Upper lobe of left lung (tissue), 4 donors: ENCODE data around the gene PTPRK.

ENCODE experiments used
- CTCF ChIP-seq, 6 experiments: fragments of 450-650 bp in 4 of 6; fragments of 200-600 bp in 2 of 6; sonication (generic) in 2 of 6; IDR thresholded peaks; one replicate each; pipeline ENCODE4 v1.5.1; 2016 to 2019; ENCODE audit warnings: antibody characterized with exemption in 6 of 6
- EP300 ChIP-seq, 4 donors: sonication (generic); formaldehyde crosslinking; IDR thresholded peaks; one replicate each; pipeline ENCODE4 v1.5.1; 2017; ENCODE audit warnings: antibody characterized with exemption in 4 of 4, control low read depth in 2 of 4
- POLR2A ChIP-seq, 4 donors: fragments of 450-650 bp; IDR thresholded peaks; one replicate each; pipeline ENCODE4 v1.5.1; 2016 to 2017; ENCODE audit warnings: antibody characterized with exemption in 4 of 4, mild to moderate bottlenecking in 2 of 4
- POLR2AphosphoS5 ChIP-seq, 2 donors: sonication (generic); formaldehyde crosslinking; IDR thresholded peaks; one replicate each; pipeline ENCODE4 v1.5.1; 2017; ENCODE audit warnings: antibody characterized with exemption in 2 of 2

DNA sequence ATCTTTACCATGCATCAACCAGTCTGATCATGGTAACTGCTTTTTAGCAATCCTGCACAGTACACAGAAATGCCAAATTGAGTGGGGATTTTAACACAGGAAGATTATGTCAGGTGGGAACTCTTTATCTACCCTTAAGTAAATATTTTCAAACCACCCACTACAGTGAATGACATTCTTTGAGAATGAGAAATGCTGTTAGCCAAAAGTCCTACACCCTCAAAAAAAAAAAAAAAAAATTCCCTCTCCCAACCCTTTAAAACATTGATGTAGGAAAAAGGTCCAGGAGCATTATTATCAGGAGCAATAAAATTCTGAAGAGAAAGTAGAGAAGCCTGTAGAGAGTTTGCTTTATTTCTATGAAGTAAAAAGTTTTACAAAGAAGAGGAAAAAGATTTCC lies 312.3 kb downstream of the PTPRK start:
- TF ChIP-seq CTCF (IDR thresholded peaks at IDR 0.05) (no peak), POLR2A (IDR thresholded peaks at IDR 0.05) (no peak), EP300 (IDR thresholded peaks at IDR 0.05) (no peak), POLR2AphosphoS5 (IDR thresholded peaks at IDR 0.05) (no peak)
